Stimulated activated CD8-positive, alpha-beta memory T cell treated with anti-CD3 and anti-CD28 coated beads, Interleukin-15, amount 100 ng/mL, for 48 hours (primary cell): ENCODE results near the gene INSYN1.
"Not testable (repeated sequence)": the region's sequence is repeated elsewhere in the genome, so short reads cannot be mapped to it uniquely, and the experiment has no call there.

ENCODE experiments used
- DNase-seq, 2 donors: peaks; one replicate each; pipeline ENCODE4 v3.0.0-alpha.2; 2020; ENCODE audit warnings: low read depth in 2 of 2

Gene INSYN1

DNA sequence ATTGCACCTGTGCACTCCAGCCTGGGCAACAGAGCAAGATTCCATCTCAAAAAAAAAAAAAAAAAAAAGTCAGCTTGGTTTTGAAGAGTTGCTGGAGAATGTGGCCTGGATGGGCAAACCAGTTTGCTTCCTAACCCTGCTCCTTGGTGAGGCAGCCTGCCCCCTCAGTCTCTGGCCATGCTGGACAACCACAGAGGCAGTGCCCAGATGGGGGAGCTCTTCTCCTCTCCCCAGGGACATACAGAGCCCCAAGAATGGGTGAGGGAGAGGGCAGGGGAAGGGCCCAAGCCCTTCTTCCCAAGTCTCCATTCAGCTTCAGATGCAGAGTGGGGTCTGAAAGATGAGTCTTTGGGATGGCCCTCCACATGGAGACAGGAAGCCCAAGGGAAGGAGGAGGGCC, 41.0 kb downstream of the INSYN1 start:
- no peak for DNase-seq

DNA sequence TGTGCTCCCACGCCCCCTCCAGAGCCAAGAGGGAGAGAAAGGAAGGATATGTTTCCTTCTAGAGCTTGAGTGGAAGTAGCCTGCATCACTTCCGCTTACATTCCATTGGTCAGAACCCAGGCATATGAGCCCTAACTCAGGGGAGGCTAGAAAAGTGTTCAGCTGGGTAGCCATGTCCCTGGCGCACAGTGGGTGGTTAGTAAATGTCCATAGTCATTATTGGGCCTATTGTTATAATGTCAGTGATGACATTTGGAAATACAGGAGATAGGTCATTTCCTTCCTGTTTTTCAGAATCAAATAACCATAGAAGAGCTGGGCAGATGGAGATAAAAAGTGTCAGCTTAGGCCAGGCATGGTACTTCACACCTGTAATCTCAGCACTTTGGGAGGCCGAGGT, 41.6 kb downstream of the INSYN1 start:
- no peak for DNase-seq

DNA sequence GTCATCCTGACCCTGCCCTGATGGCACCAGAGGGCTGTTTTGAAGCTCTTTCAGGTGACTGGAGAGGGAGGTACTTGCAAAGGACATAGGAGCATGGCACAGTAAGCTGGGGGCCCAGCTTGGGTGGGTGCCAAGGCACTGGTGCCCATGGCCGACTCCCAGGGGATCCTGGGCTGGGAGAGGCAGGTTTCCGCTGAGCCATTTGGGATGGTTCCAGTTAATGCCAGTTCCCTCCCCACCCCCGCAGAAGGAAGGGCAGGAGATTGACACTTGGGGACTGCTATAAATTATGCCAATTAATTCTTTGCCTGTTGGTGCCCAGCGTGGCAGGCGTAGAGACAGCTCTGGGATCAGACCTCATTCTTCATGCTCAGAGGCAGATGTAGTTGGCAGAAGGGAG, 42.8 kb downstream of the INSYN1 start:
- no peak for DNase-seq

DNA sequence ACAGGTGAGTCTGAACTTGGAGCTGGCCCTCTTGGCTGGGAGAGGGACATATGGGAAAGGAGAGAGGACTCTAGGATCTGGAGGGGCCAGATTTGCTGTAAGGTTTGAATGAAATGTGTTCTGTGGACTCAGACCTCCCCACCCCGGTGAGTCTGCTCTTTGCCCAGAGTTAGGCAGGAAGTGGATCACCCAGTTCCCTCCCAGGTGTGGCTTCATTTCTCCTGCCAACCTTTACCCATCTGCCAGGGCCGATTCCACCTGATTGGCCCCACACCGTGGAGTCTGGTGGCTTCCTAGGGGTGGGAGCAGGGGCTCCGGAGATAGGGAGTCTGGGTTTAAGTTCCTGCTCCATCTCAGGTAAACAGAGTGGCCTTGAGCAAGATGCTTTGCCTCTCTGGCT, 43.5 kb downstream of the INSYN1 start:
- no peak for DNase-seq

DNA sequence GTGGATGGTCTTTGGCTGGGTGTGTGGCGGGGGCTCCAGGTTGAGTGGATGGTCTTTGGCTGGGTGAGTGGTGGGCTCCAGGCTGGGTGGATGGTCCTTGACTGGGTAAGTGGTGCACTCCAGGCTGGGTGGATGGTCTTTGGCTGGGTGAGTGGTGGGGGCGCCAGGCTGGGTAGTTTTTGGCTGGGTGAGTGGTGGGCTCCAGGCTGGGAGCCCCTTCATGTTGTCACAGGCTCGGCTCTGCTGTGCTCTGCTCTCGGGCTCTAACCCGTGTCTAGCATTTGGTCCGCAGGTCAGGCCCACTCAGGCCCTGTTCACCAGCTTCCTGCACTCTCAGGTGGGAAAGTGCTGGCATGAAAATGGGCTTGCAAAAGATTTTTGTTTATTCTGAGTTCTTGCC, 43.9 kb downstream of the INSYN1 start:
- DNase-seq, result no peak

DNA sequence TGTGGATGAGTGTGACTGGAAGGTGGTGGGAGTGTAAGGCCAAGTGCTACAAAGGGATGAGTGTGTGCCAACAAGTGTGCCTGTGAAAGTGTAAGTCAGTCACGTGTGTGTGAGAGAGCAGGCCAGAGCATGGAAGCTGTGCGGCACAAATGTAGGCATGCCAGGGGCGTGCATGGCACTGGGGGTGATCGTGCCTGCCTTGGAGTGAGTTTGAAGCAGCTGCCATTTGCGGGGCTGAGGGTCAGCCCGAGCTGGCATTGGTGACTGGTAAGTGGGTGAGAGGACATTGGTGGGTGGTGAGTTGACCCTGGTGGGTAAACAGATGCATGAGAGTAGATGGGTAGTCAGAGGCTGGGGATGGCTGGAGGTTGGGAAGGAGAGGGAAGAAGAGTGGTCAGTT, 44.5 kb downstream of the INSYN1 start:
- no peak for DNase-seq

DNA sequence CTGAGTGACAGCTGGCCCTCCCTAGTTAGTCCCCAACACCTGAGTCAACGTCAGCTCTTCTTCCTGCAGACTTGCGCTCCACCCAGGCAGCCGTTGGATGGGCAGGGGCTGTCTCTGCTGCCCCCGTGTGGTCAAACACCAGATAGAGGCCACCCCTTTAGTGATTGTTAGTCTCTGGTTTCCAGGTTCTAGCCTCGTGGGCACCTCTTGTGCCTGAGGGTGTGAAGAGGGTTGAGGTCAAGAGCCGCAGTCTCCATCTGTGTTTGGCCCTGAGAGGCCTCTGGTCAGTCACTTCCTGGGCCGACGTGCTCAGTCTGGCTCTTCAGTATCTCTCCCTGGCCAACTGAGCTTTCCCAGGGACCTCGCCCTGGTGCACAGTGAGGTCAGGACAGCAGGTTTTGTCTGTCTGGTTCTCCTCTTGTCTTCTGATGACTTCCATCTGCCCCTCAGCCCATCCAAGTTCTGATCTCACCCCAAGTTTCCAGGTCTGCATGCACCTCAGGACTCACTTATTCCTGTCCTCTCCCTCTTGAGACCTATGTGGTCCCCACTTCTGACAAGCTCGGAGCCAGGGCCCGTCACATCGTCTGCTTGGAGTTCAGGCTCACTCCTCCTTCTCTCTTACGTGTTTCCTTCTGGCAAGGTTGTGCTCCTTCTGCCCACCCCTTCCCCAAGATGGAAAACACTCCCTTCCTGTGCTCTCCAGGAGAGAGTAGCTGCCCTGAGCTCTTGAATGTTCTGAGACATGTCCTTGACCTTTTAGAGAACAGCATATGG, 48.1 kb downstream of the INSYN1 start:
- peak; percentile 37 to 46 for DNase-seq

DNA sequence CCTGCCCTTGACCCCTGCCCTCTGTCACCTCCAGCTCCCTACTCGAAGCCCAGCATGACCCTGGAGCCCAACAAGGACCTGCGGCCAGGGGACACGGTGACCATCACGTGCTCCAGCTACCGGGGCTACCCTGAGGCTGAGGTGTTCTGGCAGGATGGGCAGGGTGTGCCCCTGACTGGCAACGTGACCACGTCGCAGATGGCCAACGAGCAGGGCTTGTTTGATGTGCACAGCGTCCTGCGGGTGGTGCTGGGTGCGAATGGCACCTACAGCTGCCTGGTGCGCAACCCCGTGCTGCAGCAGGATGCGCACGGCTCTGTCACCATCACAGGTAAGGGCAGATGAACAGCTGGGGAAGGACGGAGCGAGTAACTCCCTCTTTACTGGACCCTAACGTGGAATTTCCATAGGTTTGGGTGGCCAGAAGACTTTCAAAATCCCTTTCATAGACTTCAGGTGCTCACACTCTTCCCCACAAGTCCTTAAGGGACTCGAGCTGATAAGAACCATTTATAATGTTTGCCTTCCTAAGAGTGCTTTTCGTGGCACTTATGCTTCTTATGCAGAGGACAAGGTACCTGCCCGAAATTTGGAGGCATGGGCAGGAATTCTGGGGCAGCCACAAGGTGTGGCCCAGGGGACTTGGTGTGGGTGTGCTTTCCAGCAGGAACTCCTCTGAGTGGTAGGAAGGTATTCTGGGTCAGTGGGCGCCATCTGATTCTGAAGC, 48.8 kb downstream of the INSYN1 start:
- not testable (repeated sequence) for DNase-seq

DNA sequence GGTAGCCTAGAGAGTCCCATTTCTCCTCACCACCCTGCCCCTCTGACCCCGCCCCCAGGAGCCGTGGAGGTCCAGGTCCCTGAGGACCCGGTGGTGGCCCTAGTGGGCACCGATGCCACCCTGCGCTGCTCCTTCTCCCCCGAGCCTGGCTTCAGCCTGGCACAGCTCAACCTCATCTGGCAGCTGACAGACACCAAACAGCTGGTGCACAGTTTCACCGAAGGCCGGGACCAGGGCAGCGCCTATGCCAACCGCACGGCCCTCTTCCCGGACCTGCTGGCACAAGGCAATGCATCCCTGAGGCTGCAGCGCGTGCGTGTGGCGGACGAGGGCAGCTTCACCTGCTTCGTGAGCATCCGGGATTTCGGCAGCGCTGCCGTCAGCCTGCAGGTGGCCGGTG, 49.5 kb downstream of the INSYN1 start:
- DNase-seq, result not testable (repeated sequence)

DNA sequence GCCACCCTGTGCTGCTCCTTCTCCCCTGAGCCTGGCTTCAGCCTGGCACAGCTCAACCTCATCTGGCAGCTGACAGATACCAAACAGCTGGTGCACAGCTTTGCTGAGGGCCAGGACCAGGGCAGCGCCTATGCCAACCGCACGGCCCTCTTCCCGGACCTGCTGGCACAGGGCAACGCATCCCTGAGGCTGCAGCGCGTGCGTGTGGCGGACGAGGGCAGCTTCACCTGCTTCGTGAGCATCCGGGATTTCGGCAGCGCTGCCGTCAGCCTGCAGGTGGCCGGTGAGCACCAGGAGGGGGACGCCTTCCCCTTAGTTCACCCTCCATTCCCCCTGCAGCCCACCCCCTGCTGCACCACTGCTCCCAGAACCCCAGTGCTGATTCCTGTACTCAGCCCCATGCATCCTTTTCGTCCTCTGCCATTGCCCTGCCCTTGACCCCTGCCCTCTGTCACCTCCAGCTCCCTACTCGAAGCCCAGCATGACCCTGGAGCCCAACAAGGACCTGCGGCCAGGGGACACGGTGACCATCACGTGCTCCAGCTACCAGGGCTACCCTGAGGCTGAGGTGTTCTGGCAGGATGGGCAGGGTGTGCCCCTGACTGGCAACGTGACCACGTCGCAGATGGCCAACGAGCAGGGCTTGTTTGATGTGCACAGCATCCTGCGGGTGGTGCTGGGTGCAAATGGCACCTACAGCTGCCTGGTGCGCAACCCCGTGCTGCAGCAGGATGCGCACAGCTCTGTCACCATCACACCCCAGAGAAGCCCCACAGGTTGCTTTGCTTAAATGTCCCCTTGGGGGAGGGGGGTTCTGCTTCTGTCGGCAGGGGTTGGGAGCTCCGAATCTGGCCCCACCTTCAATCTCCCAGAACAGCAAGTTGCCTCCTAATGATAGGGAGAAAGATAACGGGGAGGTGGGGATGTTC, 50.6 kb downstream of the INSYN1 start:
- not testable (repeated sequence) for DNase-seq

DNA sequence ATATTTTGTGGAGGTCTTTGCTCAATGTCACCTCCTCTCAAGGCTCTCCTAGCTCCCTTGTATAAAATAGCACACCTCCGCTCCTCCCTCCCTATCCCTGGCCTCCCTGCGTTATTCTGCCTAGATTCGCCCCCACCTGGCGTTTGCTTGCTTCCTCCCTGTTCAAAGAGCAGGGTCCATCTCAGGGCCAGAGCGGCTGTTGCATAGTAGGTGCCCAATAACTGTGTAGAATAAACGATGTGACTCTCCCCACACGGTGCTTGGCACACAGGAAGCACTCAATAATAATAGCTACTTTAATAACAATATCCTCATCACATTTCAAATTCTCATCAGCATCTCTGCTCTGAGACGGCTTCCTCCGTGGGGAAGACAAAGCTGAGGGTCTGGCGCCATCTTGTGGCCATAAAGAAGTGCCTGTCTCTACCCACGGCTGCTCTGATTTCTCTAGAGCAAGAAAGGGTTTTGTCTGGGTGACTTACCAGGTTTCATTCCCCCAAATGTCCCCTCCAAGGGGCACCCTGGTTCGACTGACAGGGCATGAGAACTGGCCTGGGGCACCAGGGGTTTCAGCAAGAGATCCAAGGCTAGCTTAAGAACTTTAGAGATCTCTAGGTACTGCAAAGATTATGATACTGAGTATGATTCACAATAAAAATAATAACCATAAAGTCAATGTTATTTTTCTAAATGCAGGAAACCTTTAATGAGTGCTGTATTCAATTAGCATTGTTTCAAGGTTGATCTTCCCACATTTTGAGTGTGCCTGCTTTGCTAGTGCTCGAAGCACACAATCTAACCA, 52.9 kb downstream of the INSYN1 start:
- peak; percentile 35 to 59 for DNase-seq

DNA sequence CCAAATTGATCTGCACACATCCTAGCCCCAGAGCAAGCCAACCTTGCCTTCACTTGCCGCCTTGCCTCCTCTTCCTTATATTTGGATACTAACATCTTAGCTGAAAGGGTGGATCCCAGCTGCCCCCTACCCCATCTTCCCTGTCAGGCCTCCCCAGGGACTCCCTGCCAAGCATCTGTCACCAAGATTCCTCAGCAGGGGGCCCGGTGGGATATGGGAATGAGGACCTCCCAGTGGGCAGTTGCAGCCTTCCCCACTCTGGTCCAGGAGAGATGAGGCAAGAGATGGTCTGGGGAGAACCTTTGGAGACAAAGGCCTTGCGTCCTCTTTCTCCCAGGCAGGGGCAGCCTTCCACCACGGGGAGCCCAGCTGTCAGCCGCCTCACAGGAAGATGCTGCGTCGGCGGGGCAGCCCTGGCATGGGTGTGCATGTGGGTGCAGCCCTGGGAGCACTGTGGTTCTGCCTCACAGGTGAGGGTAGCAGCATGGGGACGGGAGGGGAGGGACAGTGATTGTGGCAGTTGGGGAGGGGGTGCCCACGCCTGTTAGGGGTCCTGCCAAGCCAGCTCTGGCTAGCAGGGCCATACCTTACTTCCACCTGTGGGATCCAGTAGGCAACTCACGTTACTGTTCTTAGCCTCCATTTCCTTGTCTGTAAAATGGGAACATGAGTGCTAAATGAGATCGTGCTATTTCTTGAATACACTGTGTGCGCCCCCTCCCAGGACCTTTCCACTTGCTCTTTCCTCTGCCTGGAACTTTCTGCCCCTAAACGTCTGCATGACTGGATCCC, 53.7 kb downstream of the INSYN1 start:
- DNase-seq, result no peak

DNA sequence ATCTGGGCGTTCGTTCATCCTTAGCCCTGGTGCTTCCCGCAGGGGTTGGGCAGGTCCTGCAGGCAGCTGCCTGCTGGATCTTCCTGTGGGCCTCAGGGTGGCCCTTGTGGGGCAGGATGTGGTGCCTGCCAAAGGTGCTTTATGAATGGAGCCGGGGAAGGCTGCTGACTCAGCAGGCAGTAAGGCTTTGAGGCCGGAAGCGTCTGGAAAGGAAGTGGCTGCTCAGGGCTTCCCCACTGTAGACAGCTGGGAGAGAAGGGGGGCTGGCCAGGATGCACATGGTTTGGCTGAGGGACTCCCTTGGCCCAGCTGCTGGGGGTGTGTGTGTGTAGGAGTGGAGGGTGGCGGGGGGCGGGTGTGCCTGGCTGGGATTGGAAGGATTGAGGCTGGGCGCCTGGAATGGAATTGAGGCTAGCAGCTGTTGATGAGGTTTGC, 56.1 kb downstream of the INSYN1 start:
- peak; percentile 66 to 68 for DNase-seq

DNA sequence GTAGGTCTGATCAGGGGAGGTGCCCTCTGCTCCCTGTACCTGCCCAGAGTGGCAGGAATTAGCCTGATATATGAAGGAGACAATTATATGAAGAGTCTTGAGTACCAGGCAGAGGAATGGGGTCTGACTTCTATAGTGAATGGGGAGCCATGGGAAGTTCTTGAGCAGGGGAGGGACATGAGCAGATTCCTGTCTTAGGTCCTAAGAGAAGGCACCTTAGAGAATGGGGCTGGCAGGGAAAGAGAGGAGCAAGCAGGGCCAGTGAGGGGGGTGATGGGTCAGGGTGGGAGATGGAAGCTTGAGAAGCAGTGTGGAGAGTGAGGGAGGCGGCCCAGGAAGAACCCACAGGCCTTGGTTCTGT, 56.5 kb downstream of the INSYN1 start:
- no peak for DNase-seq

DNA sequence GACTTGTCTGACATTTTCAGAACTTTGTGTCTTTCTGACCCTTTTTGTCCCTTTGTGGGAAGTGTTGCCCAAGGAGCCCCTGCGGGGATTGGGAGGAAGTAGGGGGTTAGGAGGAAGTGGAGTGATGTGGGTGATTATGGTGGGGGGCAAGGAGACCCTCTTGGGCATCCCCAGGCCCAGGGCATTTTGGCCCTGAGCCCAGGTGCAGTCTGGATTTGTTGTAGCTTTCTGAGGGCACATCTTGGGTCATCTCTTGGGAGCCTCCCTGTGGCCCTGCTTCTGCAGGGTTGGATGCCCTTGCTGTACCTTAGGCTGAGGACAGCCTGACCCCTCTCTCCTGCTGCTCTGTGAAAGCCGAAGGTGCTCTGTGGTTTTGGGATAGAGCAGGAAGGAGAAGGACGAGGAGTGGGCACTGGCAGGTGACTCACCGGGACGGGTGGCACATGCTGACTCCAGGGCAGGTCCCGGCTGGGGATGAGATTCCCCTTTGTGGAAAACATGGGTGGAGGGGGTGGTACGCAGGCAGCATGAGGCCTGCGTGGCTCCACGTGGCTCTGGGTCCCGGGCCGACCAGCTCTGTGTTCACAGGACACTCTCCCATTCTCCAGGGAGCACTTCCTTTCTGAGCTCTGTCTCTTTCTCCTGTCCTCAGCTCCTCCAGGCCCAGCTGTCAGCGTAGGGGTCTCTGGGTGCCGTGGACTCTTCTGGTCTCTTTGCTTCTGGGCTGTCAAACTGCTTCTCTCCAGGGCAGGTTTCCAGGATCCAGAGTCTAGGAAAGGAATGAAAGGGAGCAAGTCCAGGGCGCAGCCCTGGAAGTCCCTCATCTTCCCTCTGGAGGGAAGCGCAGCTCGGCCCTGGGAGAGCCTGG, 57.1 kb downstream of the INSYN1 start:
- no peak for DNase-seq

DNA sequence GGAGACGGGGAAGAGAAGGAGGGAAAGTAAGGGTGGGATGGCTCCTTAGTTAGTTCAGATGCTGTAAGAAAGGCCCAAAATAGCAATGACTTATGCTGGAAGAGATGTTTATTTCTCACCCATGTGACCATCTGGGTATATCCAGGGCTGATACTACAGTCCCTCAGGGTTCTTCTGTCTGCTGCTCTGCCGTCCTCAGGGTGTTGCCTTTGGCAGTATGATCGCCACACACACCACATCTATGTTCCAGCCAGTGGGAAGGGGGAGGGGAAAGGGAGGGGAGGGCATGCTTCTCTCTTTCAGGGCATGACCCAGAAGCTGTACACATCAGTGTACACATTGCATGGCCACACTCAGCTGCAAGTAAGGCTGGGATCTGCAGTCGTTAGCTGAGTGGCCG, 58.7 kb downstream of the INSYN1 start:
- no peak for DNase-seq

DNA sequence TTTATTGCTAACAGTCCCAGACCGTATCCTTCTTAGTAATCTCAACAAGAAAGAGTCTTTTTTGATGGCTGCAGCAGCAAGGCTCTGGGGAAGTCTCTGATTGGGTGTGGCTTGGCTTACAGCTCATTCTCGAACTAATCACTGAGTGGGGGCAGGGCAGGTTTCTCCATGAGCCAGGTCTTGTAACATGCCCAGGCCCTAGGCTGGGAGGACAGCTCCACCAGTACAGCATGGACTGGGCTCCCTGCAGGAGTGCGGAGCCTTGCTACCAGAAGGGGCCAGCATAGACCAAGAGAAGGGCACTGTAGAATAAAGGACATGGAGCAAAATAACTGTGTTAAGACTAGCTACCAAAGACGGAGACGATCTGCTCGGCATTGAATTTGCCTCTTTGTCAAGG, 61.8 kb downstream of the INSYN1 start:
- no peak for DNase-seq

DNA sequence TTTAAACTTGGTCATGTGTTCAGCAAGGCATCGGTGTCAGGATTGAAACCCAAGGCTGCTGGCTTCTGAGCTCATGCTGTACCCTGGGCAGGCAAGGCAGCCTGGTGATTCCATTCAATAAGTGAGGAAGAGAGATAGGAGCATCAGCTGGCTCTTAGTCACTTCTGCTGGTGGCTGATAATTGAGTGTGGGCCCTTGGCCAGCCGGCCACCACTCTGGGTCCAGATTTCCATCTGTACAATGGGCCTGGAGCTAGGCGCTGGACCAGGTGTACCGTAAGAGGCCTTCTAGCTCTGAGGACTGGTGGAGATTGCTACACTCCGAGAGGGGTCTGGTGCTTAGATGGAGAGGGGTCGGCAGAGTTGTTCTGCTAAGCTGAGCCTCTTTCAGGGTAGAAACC, 64.7 kb downstream of the INSYN1 start:
- DNase-seq, result no peak

DNA sequence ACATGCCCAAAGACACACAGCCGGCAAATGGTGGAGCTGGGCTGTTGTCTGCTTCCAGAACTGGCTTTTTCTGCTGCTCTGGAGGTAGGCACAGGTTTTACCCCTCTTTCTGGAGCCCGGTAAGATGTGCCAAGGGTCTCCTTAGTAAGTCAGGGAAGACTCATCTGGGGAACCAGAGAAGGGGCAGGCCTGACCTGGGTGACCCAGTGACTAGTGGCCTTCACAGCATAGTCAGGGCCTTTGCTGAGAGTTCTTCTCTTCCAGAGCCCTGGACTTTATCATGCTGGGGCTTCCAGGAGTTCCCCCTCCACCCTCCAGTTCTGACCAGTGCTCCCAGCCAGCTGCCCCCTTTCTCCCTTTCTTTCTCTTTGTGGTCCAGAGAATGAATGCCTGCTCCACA, 65.8 kb downstream of the INSYN1 start:
- DNase-seq, result no peak

DNA sequence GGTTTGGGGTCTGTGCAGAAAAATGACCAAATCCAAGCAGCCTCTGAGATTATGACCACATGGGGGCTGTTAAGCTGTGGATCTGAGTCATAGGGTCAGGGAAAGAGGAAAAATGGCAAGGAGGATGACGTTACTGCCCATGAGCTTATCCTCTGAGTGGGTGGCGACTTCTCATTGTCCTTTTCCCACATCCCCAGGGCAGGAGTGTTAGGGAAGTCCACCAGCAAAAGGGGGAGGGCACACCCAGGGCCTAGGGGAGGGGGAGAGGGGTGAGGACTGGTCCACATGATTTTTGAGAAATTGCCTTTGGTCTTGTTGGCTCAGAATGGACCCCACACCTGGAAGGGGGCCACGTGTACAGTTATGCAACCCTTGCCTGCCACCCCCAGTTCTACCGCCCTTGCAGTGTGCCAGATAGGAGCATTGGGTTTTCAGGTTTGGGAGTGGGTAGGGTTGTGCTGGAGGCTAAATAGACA, 66.3 kb downstream of the INSYN1 start:
- DNase-seq, result no peak
